GM19193 (cell line): ENCODE measurements around the gene HOXD1.

Source experiments
- POLR2A ChIP-seq: IDR thresholded peaks from 4 replicates; pipeline ENCODE4 v1.6.1; 2011; ENCODE audit not compliant: insufficient read depth, insufficient read length; ENCODE audit errors: extremely low read depth

Gene HOXD1

DNA sequence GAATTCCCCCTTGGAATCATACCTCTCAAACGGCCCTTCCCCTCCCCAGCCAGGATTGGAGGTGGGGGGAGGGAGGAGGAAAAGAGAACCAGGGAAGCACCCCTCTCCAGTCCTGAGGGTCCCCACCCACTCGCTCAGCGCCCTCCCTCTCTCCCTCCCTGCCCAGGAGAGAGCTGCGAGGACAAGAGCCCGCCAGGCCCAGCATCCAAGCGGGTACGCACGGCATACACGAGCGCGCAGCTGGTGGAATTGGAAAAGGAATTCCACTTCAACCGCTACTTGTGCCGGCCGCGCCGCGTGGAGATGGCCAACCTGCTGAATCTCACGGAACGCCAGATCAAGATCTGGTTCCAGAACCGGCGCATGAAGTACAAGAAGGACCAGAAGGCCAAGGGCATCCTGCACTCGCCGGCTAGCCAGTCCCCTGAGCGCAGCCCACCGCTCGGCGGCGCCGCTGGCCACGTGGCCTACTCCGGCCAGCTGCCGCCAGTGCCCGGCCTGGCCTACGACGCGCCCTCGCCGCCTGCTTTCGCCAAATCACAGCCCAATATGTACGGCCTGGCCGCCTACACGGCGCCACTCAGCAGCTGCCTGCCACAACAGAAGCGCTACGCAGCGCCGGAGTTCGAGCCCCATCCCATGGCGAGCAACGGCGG is 17.0 kb upstream of the HOXD1 start:
- TF ChIP-seq POLR2A = no peak

DNA sequence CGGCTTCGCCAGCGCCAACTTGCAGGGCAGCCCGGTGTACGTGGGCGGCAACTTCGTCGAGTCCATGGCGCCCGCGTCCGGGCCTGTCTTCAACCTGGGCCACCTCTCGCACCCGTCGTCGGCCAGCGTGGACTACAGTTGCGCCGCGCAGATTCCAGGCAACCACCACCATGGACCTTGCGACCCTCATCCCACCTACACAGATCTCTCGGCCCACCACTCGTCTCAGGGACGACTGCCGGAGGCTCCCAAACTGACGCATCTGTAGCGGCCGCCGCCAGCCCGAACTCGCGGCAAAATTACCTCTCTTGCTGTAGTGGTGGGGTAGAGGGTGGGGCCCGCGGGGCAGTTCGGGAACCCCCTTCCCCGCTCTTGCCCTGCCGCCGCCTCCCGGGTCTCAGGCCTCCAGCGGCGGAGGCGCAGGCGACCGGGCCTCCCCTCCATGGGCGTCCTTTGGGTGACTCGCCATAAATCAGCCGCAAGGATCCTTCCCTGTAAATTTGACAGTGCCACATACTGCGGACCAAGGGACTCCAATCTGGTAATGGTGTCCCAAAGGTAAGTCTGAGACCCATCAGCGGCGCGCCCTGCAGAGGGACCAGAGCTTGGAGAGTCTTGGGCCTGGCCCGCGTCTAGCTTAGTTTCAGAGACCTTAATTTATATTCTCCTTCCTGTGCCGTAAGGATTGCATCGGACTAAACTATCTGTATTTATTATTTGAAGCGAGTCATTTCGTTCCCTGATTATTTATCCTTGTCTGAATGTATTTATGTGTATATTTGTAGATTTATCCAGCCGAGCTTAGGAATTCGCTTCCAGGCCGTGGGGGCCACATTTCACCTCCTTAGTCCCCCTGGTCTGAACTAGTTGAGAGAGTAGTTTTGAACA is 16.2 kb upstream of the HOXD1 start:
- no peak for TF ChIP-seq POLR2A

DNA sequence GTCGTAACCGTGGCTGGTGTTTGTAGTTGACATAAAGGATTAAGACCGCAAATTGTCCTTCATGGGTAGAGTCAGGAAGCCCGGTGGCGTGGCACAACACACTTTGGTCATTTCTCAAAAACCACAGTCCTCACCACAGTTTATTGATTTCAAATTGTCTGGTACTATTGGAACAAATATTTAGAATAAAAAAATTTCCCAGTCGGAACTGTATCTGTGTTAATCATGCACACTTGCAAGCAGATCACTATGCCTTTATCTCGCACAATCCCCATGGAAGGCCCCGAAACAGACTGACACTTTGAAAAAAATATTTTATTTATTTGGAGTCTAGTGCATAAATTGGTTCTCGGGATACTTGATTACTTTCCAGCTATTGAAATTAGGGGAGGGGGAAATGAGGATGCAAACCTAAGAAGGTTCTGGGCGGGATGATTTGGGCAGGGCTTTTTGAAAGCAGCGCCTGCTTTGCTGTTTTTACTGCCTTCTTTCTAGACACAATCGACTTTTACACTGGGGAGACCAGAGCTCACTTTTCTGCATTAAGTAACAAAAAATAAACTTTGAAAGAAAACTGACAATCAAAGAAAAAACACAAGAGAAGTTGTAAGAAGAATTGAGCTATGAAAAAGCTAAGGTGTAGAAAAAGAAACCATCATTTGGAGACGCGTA is 15.4 kb upstream of the HOXD1 start:
- TF ChIP-seq POLR2A = no peak

DNA sequence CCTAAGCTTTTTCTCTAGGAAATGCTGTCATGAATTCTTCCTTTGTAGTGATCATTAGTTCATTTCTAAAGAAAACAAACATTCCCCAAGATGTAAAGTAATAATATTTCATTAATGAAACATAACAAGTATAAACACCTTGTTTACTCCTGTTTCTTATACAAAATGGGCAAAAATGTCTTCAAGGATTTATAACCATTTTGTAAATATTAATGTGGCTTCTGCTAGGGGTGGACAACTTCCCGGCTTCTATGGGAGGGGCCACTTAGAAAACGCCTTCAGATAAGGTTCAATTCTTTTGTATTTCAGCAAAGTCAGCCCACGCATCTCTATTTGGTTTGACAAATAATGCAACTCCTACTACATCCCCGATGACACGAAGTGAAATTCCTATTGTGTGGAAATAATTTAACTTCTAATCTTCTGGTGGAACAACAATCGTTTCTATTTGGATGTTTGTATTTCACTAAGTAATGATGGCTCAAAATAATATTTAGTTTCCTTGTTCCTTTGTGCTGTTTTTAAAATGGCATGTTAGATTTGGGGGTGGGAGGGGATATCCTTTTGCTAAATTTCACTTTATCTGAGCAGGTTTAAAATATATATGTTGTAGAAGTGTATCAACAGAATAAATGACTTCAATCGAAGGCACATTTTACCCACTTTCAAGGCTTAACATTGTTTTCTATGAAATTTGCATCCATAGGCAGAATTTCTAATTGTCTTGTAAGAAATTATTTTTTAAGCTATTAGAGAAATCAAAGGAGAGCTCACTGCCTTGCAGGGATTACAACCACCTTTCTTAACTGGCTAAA is 14.7 kb upstream of the HOXD1 start:
- TF ChIP-seq POLR2A = no peak

DNA sequence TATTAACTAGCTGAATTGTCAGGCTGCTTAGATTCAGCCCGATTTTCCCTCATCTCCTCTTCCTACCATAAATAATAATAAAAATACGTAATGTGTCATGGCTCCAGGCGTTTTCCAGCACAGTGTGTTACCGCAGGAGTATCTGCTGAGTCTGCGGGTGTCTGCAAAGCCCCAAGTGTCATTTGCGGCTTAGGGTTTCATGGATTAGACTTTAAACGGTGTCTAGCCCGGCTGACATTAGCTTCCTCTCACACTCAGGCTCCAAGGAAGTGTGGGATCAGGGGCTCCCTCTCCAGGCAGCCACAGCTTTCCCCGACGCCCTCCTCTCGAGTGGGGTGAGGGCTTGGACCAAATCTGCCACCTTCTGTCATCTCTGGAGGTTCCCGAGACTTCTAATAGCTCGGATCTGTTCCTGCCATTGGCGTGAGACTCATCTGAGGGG is 14.1 kb upstream of the HOXD1 start:
- no peak for TF ChIP-seq POLR2A

DNA sequence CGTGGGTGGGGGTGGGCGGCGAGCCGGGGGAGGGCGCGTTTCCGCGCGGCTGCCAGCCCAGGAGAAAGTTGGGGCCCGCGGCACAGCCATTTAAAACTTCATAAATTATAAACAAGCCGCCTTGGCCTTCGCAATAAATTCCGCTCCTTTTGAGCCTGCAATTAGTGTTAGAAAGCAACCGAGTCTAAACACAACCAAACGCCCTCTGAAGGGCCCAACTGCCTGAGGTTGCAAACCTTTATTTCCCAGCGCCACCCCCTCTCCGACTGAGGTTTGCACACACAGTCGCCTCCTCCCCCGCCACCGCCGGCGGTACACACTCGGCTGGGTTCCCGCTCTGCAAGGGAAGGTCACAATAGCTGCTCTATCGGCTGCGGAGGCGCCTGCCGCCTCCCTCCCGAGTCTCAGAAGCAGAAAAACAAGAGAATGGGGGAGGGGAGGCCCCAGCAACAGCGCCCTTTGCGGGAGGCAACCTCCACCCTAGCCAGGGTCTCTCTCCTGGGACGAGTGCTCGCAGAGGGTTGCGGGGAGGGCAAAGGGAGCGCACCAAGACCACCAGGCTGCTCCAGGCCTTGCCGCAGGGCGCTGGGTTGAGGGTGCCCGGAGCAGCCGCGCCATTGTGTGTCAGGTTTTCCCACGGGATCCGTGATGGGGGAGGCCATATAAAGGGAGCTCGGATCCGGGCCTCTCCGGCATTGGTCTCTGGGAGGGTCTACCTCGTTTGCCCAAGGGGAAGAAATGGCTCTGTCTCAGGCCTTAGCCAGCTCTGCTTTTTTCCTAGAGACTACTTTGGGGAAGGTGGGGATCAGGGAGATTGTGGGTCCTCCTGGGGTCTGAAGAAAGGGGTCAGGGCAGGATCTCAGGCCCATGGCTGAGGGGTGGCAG is 13.4 kb upstream of the HOXD1 start:
- TF ChIP-seq POLR2A = no peak

DNA sequence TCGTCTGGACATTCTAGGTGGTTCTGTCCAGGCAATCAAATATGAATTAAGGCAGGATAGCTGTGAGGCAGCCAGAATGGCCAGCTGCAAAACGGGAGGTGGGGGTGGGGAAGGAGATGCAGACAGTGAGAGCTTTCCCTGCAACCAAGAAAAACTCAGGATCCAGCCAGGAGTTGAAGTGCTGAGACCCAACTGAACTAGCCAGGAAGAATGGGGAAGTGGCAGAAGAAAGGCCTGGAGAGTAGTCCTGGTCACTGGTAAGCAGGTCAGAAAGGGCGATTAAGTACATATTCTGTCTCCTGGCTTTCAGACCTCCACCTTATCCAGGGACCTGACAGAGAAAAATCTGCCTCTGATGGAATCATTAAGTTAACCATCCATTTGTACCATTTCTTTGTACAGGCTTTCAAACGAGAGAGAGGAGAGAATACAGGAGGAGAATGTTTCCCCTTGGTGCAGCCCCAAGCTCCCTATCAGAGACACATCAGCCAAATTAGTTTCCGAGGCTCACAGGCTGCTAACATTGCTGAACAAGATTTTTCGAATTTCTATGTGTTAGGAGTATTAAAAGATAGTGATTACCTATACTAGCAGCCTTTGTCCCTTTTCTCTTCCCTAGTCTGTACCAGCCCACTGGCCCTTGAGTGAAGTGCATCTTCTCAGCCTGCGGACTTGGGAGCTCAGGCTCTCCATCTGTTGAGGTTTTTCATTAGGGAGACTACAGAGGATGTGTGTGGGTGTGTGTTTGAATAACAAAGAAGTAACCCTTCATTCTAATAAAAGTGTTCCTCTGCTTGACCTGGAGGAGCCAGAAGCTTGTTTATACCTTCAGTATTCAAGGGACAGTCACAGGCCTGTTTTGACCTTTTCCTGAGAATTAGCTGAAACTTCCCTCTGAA is 12.5 kb upstream of the HOXD1 start:
- TF ChIP-seq POLR2A = no peak

DNA sequence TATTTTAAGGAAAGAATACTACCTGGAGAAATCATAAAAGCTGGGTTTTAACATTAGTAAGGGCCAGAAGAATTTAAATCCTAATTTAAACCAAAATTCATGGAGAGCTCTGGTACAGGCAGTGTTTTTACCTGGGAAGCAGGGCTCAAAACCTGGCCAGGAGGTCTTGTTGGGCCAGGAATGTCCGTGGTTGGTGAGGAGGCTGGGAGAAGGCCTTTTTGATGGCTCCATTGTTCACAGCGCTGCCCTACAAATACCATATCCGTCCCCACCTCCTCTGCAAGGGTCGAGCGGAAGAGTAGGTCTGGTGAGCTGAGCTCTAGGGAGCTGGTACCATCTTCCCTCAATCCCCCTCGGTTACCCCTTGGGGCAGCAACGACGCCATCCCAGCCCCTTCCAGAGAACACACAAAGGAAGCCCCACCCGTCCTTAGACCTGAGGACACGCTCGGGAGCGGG is 10.9 kb upstream of the HOXD1 start:
- no peak for TF ChIP-seq POLR2A

DNA sequence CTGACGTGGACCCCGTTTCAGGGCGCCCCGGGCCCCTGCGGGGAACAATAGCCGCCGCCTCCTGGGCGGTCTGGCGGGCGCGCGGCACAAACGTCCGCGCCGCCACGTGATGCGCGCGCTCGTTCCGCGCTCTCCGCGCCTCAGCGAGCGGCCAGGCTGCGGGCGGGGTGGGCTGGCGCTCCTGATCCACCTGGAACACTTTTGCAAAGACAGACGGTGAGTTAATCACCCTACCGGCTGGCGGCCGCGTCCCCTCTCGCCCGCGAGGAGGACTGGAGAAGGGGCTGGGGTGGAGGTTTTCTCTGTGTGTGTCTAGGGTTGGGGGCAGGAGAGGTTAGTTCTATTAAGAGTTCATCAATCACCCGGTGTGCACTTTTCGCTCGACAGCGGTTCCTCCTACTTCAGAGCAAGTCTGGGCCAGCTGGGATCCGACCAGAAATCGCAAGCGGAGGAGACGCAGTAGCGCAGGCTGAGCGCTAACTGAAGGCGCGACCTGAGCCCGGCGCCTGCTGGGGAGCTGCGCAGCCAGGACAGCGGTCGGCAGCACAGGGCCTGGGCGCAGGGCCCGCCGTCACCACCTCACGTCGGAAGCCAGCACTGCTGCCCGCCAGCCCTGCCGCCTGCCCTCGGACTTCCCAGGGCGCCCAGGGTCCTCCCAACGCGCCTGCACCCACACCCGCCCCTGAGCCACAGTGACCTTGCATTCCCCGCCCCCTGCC is 10.3 kb upstream of the HOXD1 start:
- no peak for TF ChIP-seq POLR2A

DNA sequence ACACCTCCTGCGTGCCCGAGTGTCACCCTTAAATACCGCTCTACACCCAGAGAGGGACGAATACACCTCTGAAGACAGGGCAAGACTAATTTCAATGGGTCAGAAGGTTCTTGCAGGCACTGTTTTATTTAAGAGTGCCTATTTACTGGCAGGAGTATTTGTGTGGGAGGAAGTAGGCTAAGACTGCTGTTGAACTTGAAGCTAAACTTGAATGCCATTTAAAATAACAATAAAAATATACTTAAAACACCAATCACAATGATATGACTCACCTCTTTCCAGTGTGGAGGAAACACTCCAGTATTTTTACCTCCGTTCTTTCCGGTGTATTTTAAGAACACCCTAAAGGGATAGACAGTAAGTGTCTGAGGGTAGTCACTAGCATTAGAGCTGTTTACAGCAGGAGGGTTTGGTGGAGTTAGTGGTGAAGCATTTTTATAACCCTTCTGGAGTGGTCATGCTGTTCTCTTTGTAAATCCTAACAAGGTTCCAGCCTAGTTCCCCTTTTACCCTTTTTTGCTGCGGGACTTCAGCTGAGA is 9.6 kb upstream of the HOXD1 start:
- no peak for TF ChIP-seq POLR2A

DNA sequence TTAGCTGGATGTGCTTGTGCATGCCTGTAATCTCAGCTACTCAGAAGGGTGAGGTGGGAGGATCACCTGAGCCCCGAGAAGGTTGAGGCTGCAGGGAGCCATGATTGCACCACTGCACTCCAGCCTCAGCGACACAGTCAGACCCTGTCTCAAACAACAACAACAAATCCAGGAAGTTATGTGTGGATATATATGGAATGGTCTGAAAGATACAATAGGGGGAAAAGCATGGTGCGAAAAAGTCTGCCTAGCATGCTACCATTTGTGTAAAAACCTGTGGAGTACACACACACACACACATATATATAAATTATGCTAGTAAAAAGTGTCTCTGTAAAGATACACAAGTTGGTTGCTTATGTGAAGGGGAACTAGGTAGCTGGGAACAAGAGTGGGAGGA is 6.9 kb upstream of the HOXD1 start:
- no peak for TF ChIP-seq POLR2A

DNA sequence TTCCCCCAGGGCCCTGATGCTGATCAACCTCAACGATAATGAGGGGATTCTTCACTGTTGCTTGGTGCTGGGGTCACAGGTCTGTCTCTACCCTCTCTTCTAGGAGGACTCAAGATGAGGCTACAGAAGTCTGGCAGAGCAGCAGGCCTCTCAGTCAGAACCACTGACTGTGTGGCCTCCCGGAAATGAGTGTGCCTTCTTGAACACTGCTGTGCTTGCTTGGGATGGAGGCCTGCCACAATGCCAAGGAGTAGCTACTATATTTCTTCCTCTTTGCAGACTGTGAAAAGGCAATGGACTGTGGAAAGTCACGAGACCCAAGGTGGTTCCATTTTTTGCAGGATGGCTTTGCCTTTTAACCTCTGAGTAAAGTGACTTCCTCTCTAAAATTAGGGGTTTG is 5.8 kb upstream of the HOXD1 start:
- no peak for TF ChIP-seq POLR2A
